A549 (cell line): ENCODE data around the gene FGF14. TPM values are rescaled to one million over a fixed set of nuclear protein-coding genes. Genes with fewer than 3 reads are reported as not detected.

Experiments
- ATAC-seq, 2 experiments: fragments of 200-7000 bp in 1 of 2; fragments of >200 bp in 1 of 2; cut with Nextera tagmentation in 1 of 2; cut with Tn5 transposase in 1 of 2; 3 replicates each; pipeline versions ENCODE4 v1.8.0 to v1.9.1; 2018 to 2020; ENCODE audit warnings: mild to moderate bottlenecking in 1 of 2, moderate library complexity in 1 of 2
- CTCF ChIA-PET: fragments of 300-600 bp; sonication (Branson Sonifier 250); formaldehyde crosslinking; extraction: SDS; loops from one replicate; lab custom pipeline; 2021; ENCODE audit warnings: antibody characterized with exemption, inconsistent platforms; lab: Yijun Ruan, JAX
- POLR2A ChIA-PET: fragments of 350-600 bp; formaldehyde crosslinking; extraction: SDS; loops from one replicate; lab custom pipeline; 2021; ENCODE audit warnings: antibody characterized with exemption, inconsistent platforms; lab: Yijun Ruan, JAX
- DNase-seq, 2 experiments: peaks; one replicate each; pipeline versions ENCODE4 v3.0.0 to v3.0.0-alpha.2; 2011 to 2016; ENCODE audit warnings: low read depth in 1 of 2, low spot score in 1 of 2
- FAIRE-seq: peaks from 2 replicates; lab custom pipeline; 2011; peaks lifted over from hg19 to GRCh38; lab: Jason Lieb, UNC
- H3K27ac ChIP-seq, 2 experiments: fragments of >200 bp; sonication (Bioruptor Twin); formaldehyde crosslinking; 3 replicates each; pipeline ENCODE4 v1.5.1; 2016 to 2017
- H3K4me1 ChIP-seq: fragments of >200 bp; sonication (Bioruptor Twin); formaldehyde crosslinking; 3 replicates; pipeline ENCODE4 v1.6.1; 2016
- H3K4me2 ChIP-seq: fragments of >200 bp; sonication (Bioruptor Twin); formaldehyde crosslinking; 3 replicates; pipeline ENCODE4 v1.6.1; 2016
- H3K4me3 ChIP-seq: fragments of >200 bp; sonication (Bioruptor Twin); formaldehyde crosslinking; 3 replicates; pipeline ENCODE4 v1.5.1; 2016
- H3K9me3 ChIP-seq: fragments of >200 bp; sonication (Bioruptor Twin); formaldehyde crosslinking; 3 replicates; pipeline ENCODE4 v1.6.1; 2016
- ATOH8 ChIP-seq: fragments of 250-450 bp; sonication (Bioruptor Pico); IDR thresholded peaks from 2 replicates; pipeline ENCODE4 v1.5.0; 2020; ENCODE audit warnings: low read depth, mild to moderate bottlenecking, moderate library complexity
- BCL3 ChIP-seq: fragments of >200 bp; sonication (Bioruptor Twin); formaldehyde crosslinking; IDR thresholded peaks from 3 replicates; pipeline ENCODE4 v1.6.1; 2016
- CBX8 ChIP-seq: fragments of 200-600 bp; sonication (generic); IDR thresholded peaks from 2 replicates; pipeline ENCODE4 v1.6.1; 2016
- EP300 ChIP-seq, 2 experiments: fragments of >200 bp; sonication (Bioruptor Twin); formaldehyde crosslinking; IDR thresholded peaks; 2 replicates in 1 of 2; 3 replicates in 1 of 2; pipeline ENCODE4 v1.6.1; 2016 to 2017
- FOXS1 ChIP-seq: fragments of 250-450 bp; sonication (Bioruptor Pico); IDR thresholded peaks from 2 replicates; pipeline ENCODE4 v1.5.0; 2020; ENCODE audit warnings: mild to moderate bottlenecking, moderate library complexity
- GATA3 ChIP-seq: IDR thresholded peaks from 2 replicates; pipeline ENCODE4 v1.6.1; 2012; ENCODE audit warnings: borderline replicate concordance
- HDAC2 ChIP-seq: fragments of 200-600 bp; sonication (generic); IDR thresholded peaks from 2 replicates; pipeline ENCODE4 v1.6.1; 2016
- HES2 ChIP-seq: fragments of >200 bp; sonication (Bioruptor Twin); formaldehyde crosslinking; IDR thresholded peaks from 2 replicates; pipeline ENCODE4 v1.6.1; 2016
- HOXA7 ChIP-seq: fragments of 250-450 bp; sonication (Bioruptor Pico); IDR thresholded peaks from 2 replicates; pipeline ENCODE4 v1.5.0; 2020; ENCODE audit warnings: mild to moderate bottlenecking, moderate library complexity
- JUN ChIP-seq, 2 experiments: fragments of >200 bp; sonication (Bioruptor Twin); formaldehyde crosslinking; IDR thresholded peaks; 2 replicates in 1 of 2; 3 replicates in 1 of 2; pipeline ENCODE4 v1.6.1; 2016 to 2017
- JUNB ChIP-seq: fragments of >200 bp; sonication (Bioruptor Twin); formaldehyde crosslinking; IDR thresholded peaks from 2 replicates; pipeline ENCODE4 v1.6.1; 2016
- NFE2L2 ChIP-seq: fragments of 150-350 bp; conservative IDR thresholded peaks from 2 replicates; pipeline ENCODE4 v1.6.1; 2014; ENCODE audit warnings: low read length
- PBX3 ChIP-seq: IDR thresholded peaks from 2 replicates; pipeline ENCODE4 v1.6.1; 2012
- POLR2AphosphoS2 ChIP-seq: conservative IDR thresholded peaks from 2 replicates; pipeline ENCODE4 v1.6.1; 2012; ENCODE audit warnings: low read length, improper control_type of control experiment, inconsistent platforms
- RAD21 ChIP-seq, 2 experiments: fragments of >200 bp in 1 of 2; sonication (Bioruptor Twin) in 1 of 2; formaldehyde crosslinking in 1 of 2; IDR thresholded peaks in 1 of 2; conservative IDR thresholded peaks in 1 of 2; 2 replicates in 1 of 2; 3 replicates in 1 of 2; pipeline ENCODE4 v1.6.1; 2012 to 2018; ENCODE audit warnings: inconsistent platforms in 1 of 2
- RCOR1 ChIP-seq: fragments of 150-350 bp; IDR thresholded peaks from 2 replicates; pipeline ENCODE4 v1.6.1; 2014; ENCODE audit warnings: antibody characterized with exemption, low read length, low read depth
- REST ChIP-seq: fragments of 200-600 bp; sonication (generic); IDR thresholded peaks from 2 replicates; pipeline ENCODE4 v1.6.1; 2016; ENCODE audit warnings: antibody characterized with exemption, mild to moderate bottlenecking, moderate library complexity
- USF2 ChIP-seq: fragments of 450-650 bp; IDR thresholded peaks from 2 replicates; pipeline ENCODE4 v1.6.1; 2014; ENCODE audit warnings: antibody characterized with exemption
- ZFP36 ChIP-seq: fragments of 450-650 bp; IDR thresholded peaks from 2 replicates; pipeline ENCODE4 v1.6.1; 2014; ENCODE audit warnings: borderline replicate concordance; ENCODE audit not compliant: partially characterized antibody
- ZNF302 ChIP-seq: fragments of 250-450 bp; sonication (Bioruptor Pico); IDR thresholded peaks from 2 replicates; pipeline ENCODE4 v1.9.0; 2021; ENCODE audit warnings: inconsistent platforms, mild to moderate bottlenecking, moderate library complexity
- WGBS: methylation state at CpG from one replicate; pipeline ENCODE4 v1.1.6; 2017; ENCODE audit errors: missing lambda C conversion rate; 5-methylcytosine and 5-hydroxymethylcytosine counted together
- polyA plus RNA-seq, 4 experiments: library from polyadenylated mRNA; depleted of rRNA in 3 of 4; stranded (reverse); fragments of >200 nt; fragmentation: RNase III in 1 of 4; extraction: RNeasy Plus Mini Kit Qiagen cat#74134 plus additional on column Dnase treatment in 1 of 4; gene quantifications; 2 replicates in 3 of 4; 3 replicates in 1 of 4; pipeline ENCODE4 v1.2.3, GENCODE V29; 2011 to 2017

FGF14 gene
- polyA plus RNA-seq, 2 of the 4 experiments (the other 2 are of a cell fraction): not detected

GRCh38 chr13:101917833-101918661, 483.8 kb downstream of the FGF14 start:
- POLR2A ChIA-PET: no interaction called here
- ATAC-seq: peak; percentile 52 to 69; a peak in 5 of 6 replicates
- Histone ChIP-seq H3K4me3 (no peak overlapping the region), H3K4me1 (peaks cover 7% of the 10 kb centered on the region; the same call in 1 of the 3 replicates), H3K4me2 (peak overlapping the region; percentile 78), H3K9me3 (no peaks in the 10 kb centered on the region), H3K27ac (no peak overlapping the region)
- no peak for DNase-seq
- WGBS: 26% methylated on average over 13 of the region's 14 CpGs
- FAIRE-seq: no peak
- CTCF ChIA-PET: no interaction called here
- TF ChIP-seq GATA3 (no peak), BCL3 (no peak), POLR2AphosphoS2 (no peak), HOXA7 (no peak), HES2 (no peak), JUN (IDR thresholded peaks at IDR 0.05) (no peak), ZFP36 (no peak), EP300 (IDR thresholded peaks at IDR 0.05) (no peak)

- ATAC-seq (no peak), DNase-seq (no peak), FAIRE-seq (no peak)
- Histone ChIP-seq H3K27ac (no peak overlapping the region), H3K4me3 (no peak overlapping the region; the same call in 2 of the 3 replicates), H3K4me1 (peaks cover 7% of the 10 kb centered on the region; the same call in 1 of the 3 replicates), H3K9me3 (no peaks in the 10 kb centered on the region), H3K4me2 (peak overlapping the region; percentile 78)
- CTCF ChIA-PET: no interaction called here
- TF ChIP-seq POLR2AphosphoS2: no peak
- TF ChIP-seq FOXS1 (CRISPR knock-in tag): no peak
- TF ChIP-seq HDAC2: no peak
- no peak for TF ChIP-seq CBX8
- no peak for TF ChIP-seq ZNF302 (CRISPR knock-in tag)
- no peak for TF ChIP-seq RAD21 (conservative IDR thresholded peaks at IDR 0.05 in 1 of 2, IDR thresholded peaks at IDR 0.05 in 1 of 2)
- no peak for TF ChIP-seq RCOR1
- no peak for TF ChIP-seq USF2
- TF ChIP-seq HOXA7: no peak
- no peak for TF ChIP-seq PBX3
- no peak for TF ChIP-seq NFE2L2
- TF ChIP-seq ATOH8 (CRISPR knock-in tag): no peak
- TF ChIP-seq REST: no peak
- TF ChIP-seq JUNB: no peak
- POLR2A ChIA-PET: no interaction called here
- WGBS: 1% methylated on average over 12 of the region's 16 CpGs
Observed at GRCh38 chr13:101917475-101917810, 484.4 kb downstream of the FGF14 start.
